Trophoblast cell (in vitro differentiated cells and primary cell): Measurements from ENCODE around the gene ST14.
A peak's percentile ranks its signal among the peaks of the same experiment; 100 is the strongest.

Experiments
- DNase-seq, 2 donors: peaks; one replicate each; pipeline ENCODE4 v3.0.0-alpha.2; 2016
- H2AFZ ChIP-seq: 2 replicates; pipeline ENCODE4 v1.6.1; 2013; ENCODE audit warnings: low read length, moderate library complexity, mild to moderate bottlenecking; ENCODE audit not compliant: insufficient read depth, poor library complexity
- H2AK5ac ChIP-seq: 2 replicates; pipeline ENCODE4 v1.6.1; 2013; ENCODE audit warnings: mild to moderate bottlenecking, low read length
- H2BK120ac ChIP-seq: 2 replicates; pipeline ENCODE4 v1.6.1; 2013; ENCODE audit warnings: low read length, mild to moderate bottlenecking, moderate library complexity; ENCODE audit not compliant: insufficient read depth, poor library complexity
- H2BK12ac ChIP-seq: 2 replicates; pipeline ENCODE4 v1.6.1; 2013; ENCODE audit warnings: mild to moderate bottlenecking, low read length, moderate library complexity
- H2BK5ac ChIP-seq: 2 replicates; pipeline ENCODE4 v1.6.1; 2013; ENCODE audit warnings: low read length, low read depth, moderate library complexity, mild to moderate bottlenecking; ENCODE audit not compliant: poor library complexity
- H3K14ac ChIP-seq: 2 replicates; pipeline ENCODE4 v1.6.1; 2013; ENCODE audit warnings: mild to moderate bottlenecking, low read length
- H3K18ac ChIP-seq: 2 replicates; pipeline ENCODE4 v1.6.1; 2013; ENCODE audit warnings: mild to moderate bottlenecking, low read length
- H3K23ac ChIP-seq: 2 replicates; pipeline ENCODE4 v1.6.1; 2013; ENCODE audit warnings: low read length
- H3K27ac ChIP-seq: 2 replicates; pipeline ENCODE4 v1.5.1; 2013; ENCODE audit warnings: low read depth, mild to moderate bottlenecking, inconsistent platforms, low read length, moderate library complexity
- H3K27me3 ChIP-seq: 2 replicates; pipeline ENCODE4 v1.6.1; 2013; ENCODE audit warnings: inconsistent platforms, mild to moderate bottlenecking, low read length, moderate library complexity; ENCODE audit not compliant: insufficient read depth
- H3K36me3 ChIP-seq, 2 experiments: 1 replicate in 1 of 2; 2 replicates in 1 of 2; pipeline ENCODE4 v1.6.1; 2013; ENCODE audit warnings: low read length in 2 of 2, mild to moderate bottlenecking in 2 of 2, moderate library complexity in 1 of 2; ENCODE audit not compliant: insufficient read depth in 2 of 2, control insufficient read depth in 1 of 2
- H3K4ac ChIP-seq: 2 replicates; pipeline ENCODE4 v1.6.1; 2013; ENCODE audit warnings: low read depth, mild to moderate bottlenecking, low read length, moderate library complexity
- H3K4me1 ChIP-seq, 2 experiments: 1 replicate in 1 of 2; 2 replicates in 1 of 2; pipeline ENCODE4 v1.6.1; 2013; ENCODE audit warnings: low read length in 2 of 2, mild to moderate bottlenecking in 2 of 2, moderate library complexity in 1 of 2; ENCODE audit not compliant: insufficient read depth in 2 of 2, control insufficient read depth in 1 of 2
- H3K4me2 ChIP-seq: 2 replicates; pipeline ENCODE4 v1.6.1; 2013; ENCODE audit warnings: inconsistent platforms, mild to moderate bottlenecking, low read length, moderate library complexity
- H3K4me3 ChIP-seq: 2 replicates; pipeline ENCODE4 v1.5.1; 2013; ENCODE audit warnings: mild to moderate bottlenecking, low read depth, low read length, inconsistent platforms
- H3K79me1 ChIP-seq: one replicate; pipeline ENCODE4 v1.6.1; 2013; ENCODE audit warnings: low read length
- H3K79me2 ChIP-seq: 2 replicates; pipeline ENCODE4 v1.6.1; 2013; ENCODE audit warnings: low read length, mild to moderate bottlenecking; ENCODE audit not compliant: control insufficient read depth, insufficient read depth, poor library complexity
- H3K9ac ChIP-seq: 2 replicates; pipeline ENCODE4 v1.6.1; 2013; ENCODE audit warnings: mild to moderate bottlenecking, low read length
- H3K9me3 ChIP-seq: 2 replicates; pipeline ENCODE4 v1.6.1; 2013; ENCODE audit warnings: low read depth, mild to moderate bottlenecking, control low read depth, inconsistent platforms, low read length; ENCODE audit not compliant: insufficient read depth
- H4K12ac ChIP-seq: 2 replicates; pipeline ENCODE4 v1.6.1; 2013; ENCODE audit warnings: low read depth, mild to moderate bottlenecking, low read length, moderate library complexity
- H4K8ac ChIP-seq: 2 replicates; pipeline ENCODE4 v1.6.1; 2013; ENCODE audit warnings: low read depth, mild to moderate bottlenecking, low read length, moderate library complexity
- H4K91ac ChIP-seq: one replicate; pipeline ENCODE4 v1.6.1; 2013; ENCODE audit warnings: low read depth, mild to moderate bottlenecking, low read length, moderate library complexity
- WGBS: extraction: QIAGEN DNeasy Blood & Tissue Kit; methylation state at CpG from one replicate; pipeline ENCODE4 v1.1.7; 2013; ENCODE audit warnings: missing lambda C conversion rate; ENCODE audit not compliant: insufficient read length, insufficient coverage; ENCODE audit errors: extremely low coverage; 5-methylcytosine and 5-hydroxymethylcytosine counted together

Gene ST14

DNA sequence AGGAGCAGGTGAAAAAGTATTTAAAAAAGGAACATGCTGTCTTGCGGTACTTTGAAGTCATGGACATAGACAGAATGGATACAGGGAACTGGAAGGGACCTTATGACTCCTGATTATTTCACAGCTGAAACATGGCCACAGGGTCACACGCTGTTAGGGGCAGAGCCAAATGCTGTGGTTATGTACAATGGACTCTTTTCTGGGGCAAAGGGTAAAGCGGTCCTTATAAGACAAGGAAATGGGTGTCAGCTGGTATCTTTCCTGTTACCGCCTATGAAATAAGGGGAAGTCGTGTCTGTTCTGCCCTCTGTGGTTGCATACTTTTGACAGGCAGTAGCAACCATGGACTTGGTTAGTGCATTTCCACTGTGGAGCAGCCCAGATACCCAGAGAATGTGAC lies 12.8 kb upstream of the ST14 start:
- no peaks in the 10 kb centered on the region for H3K79me1 ChIP-seq
- H2AK5ac ChIP-seq, result no peak overlapping the region
- DNase-seq, result peak; percentile 47 to 70
- H3K27me3 ChIP-seq, result no peaks in the 10 kb centered on the region
- no peak overlapping the region for H2BK120ac ChIP-seq
- no peak overlapping the region for H3K14ac ChIP-seq
- no peak overlapping the region for H4K8ac ChIP-seq
- no peak overlapping the region for H4K12ac ChIP-seq
- no peak overlapping the region for H3K23ac ChIP-seq
- H3K4ac ChIP-seq, result no peak overlapping the region
- no peaks in the 10 kb centered on the region for H3K79me2 ChIP-seq
- no peak overlapping the region for H3K18ac ChIP-seq
- H3K36me3 ChIP-seq, result peaks cover 20 to 28% of the 10 kb centered on the region in 2 experiments
- WGBS, result no CpG with 5 or more reads among the region's 5 CpGs
- H3K9me3 ChIP-seq, result peaks cover 2% of the 10 kb centered on the region
- H3K4me3 ChIP-seq, result no peak overlapping the region
- no peak overlapping the region for H4K91ac ChIP-seq
- H3K4me2 ChIP-seq, result no peak overlapping the region
- H2BK5ac ChIP-seq, result no peak overlapping the region
- H3K27ac ChIP-seq, result no peak overlapping the region
- no peak overlapping the region for H2AFZ ChIP-seq
- no peak overlapping the region for H2BK12ac ChIP-seq
- H3K4me1 ChIP-seq, result peaks cover 3 to 8% of the 10 kb centered on the region in 2 experiments
- no peak overlapping the region for H3K9ac ChIP-seq

DNA sequence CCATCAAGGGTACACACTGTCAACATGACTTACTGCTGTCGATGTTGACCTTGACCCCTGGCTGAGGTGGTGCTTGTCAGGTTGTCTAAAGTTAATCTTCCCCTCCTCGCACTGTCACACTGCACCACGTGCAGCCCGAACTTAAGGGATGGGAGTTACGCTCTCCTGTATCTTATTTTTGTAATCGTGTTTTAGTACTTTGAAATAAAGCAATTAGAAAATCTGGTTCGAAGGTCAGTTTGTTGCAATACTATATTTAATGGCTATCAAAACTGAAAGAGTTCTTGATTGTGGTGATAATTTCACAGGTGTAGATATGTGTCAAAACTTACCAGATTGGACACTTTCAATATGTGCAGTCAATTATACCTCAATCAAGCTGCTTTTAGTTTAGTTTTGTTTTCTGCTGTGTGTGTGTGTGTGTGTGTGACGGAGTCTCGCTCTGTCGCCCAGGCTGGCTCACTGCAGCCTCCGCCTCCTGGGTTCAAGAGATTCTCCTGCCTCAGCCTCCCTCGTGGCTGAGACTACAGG lies 10.7 kb upstream of the ST14 start:
- H3K79me2 ChIP-seq, result no peaks in the 10 kb centered on the region
- H3K9ac ChIP-seq, result no peak overlapping the region
- no peak overlapping the region for H3K14ac ChIP-seq
- no peak overlapping the region for H3K4me2 ChIP-seq
- no CpG with 5 or more reads among the region's 12 CpGs for WGBS
- no peak overlapping the region for H3K23ac ChIP-seq
- no peak overlapping the region for H2BK12ac ChIP-seq
- no peaks in the 10 kb centered on the region for H3K79me1 ChIP-seq
- no peaks in the 10 kb centered on the region for H3K9me3 ChIP-seq
- no peak overlapping the region for H3K27ac ChIP-seq
- H2AFZ ChIP-seq, result no peak overlapping the region
- H4K91ac ChIP-seq, result no peak overlapping the region
- H3K18ac ChIP-seq, result no peak overlapping the region
- peaks cover 8 to 13% of the 10 kb centered on the region in 2 experiments for H3K36me3 ChIP-seq
- no peak overlapping the region for H3K4ac ChIP-seq
- no peak overlapping the region for H4K12ac ChIP-seq
- peaks cover 3 to 8% of the 10 kb centered on the region in 2 experiments for H3K4me1 ChIP-seq
- H2AK5ac ChIP-seq, result no peak overlapping the region
- no peak for DNase-seq
- H3K4me3 ChIP-seq, result no peak overlapping the region
- H2BK5ac ChIP-seq, result no peak overlapping the region
- no peak overlapping the region for H4K8ac ChIP-seq
- no peak overlapping the region for H2BK120ac ChIP-seq
- H3K27me3 ChIP-seq, result no peaks in the 10 kb centered on the region

DNA sequence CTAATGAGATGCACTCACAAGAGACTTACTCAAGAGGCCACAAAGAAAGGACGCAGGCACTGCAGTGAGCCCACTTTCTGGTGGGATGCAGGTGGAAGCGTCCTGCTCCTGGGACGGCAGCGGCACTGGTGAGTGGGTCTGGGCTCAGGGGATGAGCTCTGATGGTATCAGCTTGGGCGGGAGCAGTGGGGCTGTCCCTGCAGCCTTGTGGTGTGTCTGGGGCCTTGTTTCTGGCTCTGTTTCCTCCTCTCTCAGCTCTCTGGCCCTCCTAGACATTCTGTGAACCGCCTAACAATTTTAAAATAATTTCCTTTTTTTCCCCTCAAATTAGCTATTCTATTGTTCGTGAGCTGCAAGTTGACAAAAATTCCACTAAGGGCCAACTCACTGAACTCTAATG lies 8.8 kb upstream of the ST14 start:
- H3K27ac ChIP-seq, result no peak overlapping the region
- no peak for DNase-seq
- H3K36me3 ChIP-seq, result peaks cover 2 to 3% of the 10 kb centered on the region in 2 experiments
- no peak overlapping the region for H3K4ac ChIP-seq
- no peak overlapping the region for H2AFZ ChIP-seq
- WGBS, result no CpG with 5 or more reads among the region's 7 CpGs
- no peaks in the 10 kb centered on the region for H3K79me2 ChIP-seq
- H4K91ac ChIP-seq, result no peak overlapping the region
- H2AK5ac ChIP-seq, result no peak overlapping the region
- H2BK12ac ChIP-seq, result no peak overlapping the region
- no peak overlapping the region for H3K4me3 ChIP-seq
- no peak overlapping the region for H3K9ac ChIP-seq
- H3K23ac ChIP-seq, result no peak overlapping the region
- H3K14ac ChIP-seq, result no peak overlapping the region
- peaks cover 3 to 8% of the 10 kb centered on the region in 2 experiments for H3K4me1 ChIP-seq
- no peak overlapping the region for H2BK120ac ChIP-seq
- H3K9me3 ChIP-seq, result no peaks in the 10 kb centered on the region
- H3K79me1 ChIP-seq, result no peaks in the 10 kb centered on the region
- no peaks in the 10 kb centered on the region for H3K27me3 ChIP-seq
- H4K12ac ChIP-seq, result no peak overlapping the region
- no peak overlapping the region for H3K18ac ChIP-seq
- H4K8ac ChIP-seq, result no peak overlapping the region
- H3K4me2 ChIP-seq, result no peak overlapping the region
- no peak overlapping the region for H2BK5ac ChIP-seq

DNA sequence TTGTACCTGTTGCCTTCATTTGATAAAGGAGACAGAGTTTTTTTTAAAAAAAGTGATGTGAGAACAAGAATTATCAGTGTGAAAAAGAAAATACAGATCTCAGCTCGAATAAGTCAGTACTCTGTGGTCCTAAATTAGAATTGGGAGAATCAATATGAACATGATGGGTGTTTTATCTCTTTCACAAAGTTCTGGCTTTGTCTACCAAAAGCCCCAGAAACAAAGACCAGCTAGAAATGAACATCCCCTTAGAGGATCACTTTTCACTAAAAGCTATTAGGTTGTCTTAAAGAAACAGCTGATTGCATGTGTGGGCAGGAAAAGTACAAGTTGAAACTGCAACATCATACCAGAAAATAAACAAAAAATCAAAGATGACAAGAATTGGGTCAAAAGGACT lies 8.4 kb upstream of the ST14 start:
- Histone ChIP-seq H3K4me1 (peaks cover 0 to 4% of the 10 kb centered on the region in 2 experiments), H3K27me3 (no peaks in the 10 kb centered on the region), H3K4me2 (no peak overlapping the region), H3K9me3 (no peaks in the 10 kb centered on the region), H3K4ac (no peak overlapping the region), H2AK5ac (no peak overlapping the region), H2BK5ac (no peak overlapping the region), H3K14ac (no peak overlapping the region), H4K91ac (no peak overlapping the region), H3K4me3 (no peak overlapping the region), H3K79me2 (no peaks in the 10 kb centered on the region), H2BK120ac (no peak overlapping the region), H2BK12ac (no peak overlapping the region), H3K18ac (no peak overlapping the region), H3K9ac (no peak overlapping the region), H3K79me1 (no peaks in the 10 kb centered on the region), H4K12ac (no peak overlapping the region), H3K36me3 (peaks cover 2 to 3% of the 10 kb centered on the region in 2 experiments), H3K23ac (no peak overlapping the region), H4K8ac (no peak overlapping the region), H2AFZ (no peak overlapping the region), H3K27ac (no peak overlapping the region)
- no peak for DNase-seq
- WGBS, result no CpG with 5 or more reads among the region's 1 CpG
